ENCODE measurements around the gene KCNB1.
A peak's percentile ranks its signal among the peaks of the same experiment; 100 is the strongest.

Gene KCNB1

GRCh38 chr20:49384437-49385434, 97.7 kb downstream of the KCNB1 start:
- TF ChIP-seq POLR2A (IDR thresholded peaks at IDR 0.05; ENCODE audit: low read depth, low read length) (no peak), POU2F2 (IDR thresholded peaks at IDR 0.05; ENCODE audit: low read depth, low read length) (no peak), POLR2AphosphoS5 (IDR thresholded peaks at IDR 0.05; ENCODE audit: low read depth, low read length) (no peak), PAX5 (IDR thresholded peaks at IDR 0.05; ENCODE audit: insufficient read depth, low read length, severe bottlenecking) (no peak), TAF1 (IDR thresholded peaks at IDR 0.05; ENCODE audit: low read depth, low read length) (no peak), SPI1 (IDR thresholded peaks at IDR 0.05; ENCODE audit: low read depth, low read length) (no peak)
- peak; percentile 27 for DNase-seq (ENCODE audit: insufficient read length, low spot score)
- FAIRE-seq, result no peak

DNA sequence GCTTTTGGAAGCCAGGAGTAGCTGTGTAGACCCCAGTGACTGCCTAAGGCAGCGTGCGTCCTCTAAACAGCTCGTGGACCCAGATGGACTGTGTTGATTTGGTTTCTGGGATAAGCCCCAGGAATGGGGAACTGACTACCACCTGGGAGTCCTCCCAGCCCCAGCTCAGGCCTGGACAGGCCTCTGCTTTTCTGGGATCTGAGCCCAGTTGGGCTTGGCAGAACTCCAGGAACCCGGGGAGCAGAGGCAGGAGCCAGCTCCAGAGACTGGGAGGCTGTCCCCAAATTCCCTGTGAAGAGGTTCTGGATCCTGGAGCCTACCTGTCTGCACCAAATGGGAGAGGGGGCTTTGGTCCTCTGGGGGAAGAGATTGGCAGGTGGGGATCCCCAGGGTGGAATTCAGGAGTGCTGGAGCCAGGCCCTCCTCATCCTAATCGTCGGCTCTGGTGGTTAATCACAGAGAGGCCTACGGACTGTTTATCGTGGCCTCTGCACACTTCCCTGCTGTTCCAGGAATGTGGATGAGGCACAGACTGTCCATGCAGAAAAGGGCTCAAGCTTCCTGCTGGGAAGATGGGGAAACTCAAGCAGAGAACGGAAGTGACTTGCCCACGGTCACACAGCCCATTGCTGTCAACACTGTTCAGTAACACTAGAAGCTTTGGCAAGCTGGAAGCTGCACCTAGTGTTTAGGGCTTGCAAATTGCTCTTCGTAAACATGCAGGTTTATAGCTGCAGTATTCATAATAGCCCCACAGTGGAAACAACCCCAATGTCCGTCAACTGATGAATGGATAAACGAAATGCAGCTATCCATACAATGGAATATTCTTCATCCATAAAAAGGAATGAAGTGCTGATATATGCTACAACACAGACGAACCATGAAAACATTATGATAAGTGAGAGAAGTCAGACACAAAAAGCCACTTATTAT, 100.6 kb downstream of the KCNB1 start:
- no peak for TF ChIP-seq SPI1 (IDR thresholded peaks at IDR 0.05; ENCODE audit: low read depth, low read length)
- no peak for TF ChIP-seq TAF1 (IDR thresholded peaks at IDR 0.05; ENCODE audit: low read depth, low read length)
- no peak for TF ChIP-seq POU2F2 (IDR thresholded peaks at IDR 0.05; ENCODE audit: low read depth, low read length)
- TF ChIP-seq PAX5 (IDR thresholded peaks at IDR 0.05; ENCODE audit: insufficient read depth, low read length, severe bottlenecking), result no peak
- no peak for TF ChIP-seq POLR2A (IDR thresholded peaks at IDR 0.05; ENCODE audit: low read depth, low read length)
- no peak for TF ChIP-seq POLR2AphosphoS5 (IDR thresholded peaks at IDR 0.05; ENCODE audit: low read depth, low read length)
- DNase-seq (ENCODE audit: insufficient read length, low spot score) (no peak), FAIRE-seq (no peak)

- DNase-seq (ENCODE audit: insufficient read length, low spot score), result no peak
- FAIRE-seq, result no peak
- TF ChIP-seq PAX5 (IDR thresholded peaks at IDR 0.05; ENCODE audit: insufficient read depth, low read length, severe bottlenecking) (no peak), POU2F2 (IDR thresholded peaks at IDR 0.05; ENCODE audit: low read depth, low read length) (no peak), TAF1 (IDR thresholded peaks at IDR 0.05; ENCODE audit: low read depth, low read length) (no peak), POLR2AphosphoS5 (IDR thresholded peaks at IDR 0.05; ENCODE audit: low read depth, low read length) (no peak)
Observed at GRCh38 chr20:49380337-49380780, 102.1 kb downstream of the KCNB1 start.

DNA sequence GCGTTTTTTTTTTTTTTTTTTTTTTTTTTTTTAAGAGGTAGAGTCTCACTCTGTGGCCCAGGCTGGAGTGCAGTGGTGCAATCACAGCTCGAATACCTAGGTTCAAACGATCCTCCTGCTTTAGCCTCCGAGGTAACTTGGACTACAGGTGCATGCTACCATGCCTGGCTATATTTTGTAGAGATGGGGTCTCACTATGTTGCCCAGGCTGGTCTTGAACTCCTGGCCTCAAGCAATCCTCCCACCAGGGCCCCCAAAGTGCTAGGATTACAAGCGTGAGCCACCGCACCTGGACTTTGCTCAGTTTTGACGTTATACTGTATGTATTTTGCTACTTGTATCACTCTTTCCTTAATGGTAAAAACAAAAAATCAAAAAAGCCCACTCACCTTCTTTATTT, 103.1 kb downstream of the KCNB1 start:
- FAIRE-seq (no peak), DNase-seq (ENCODE audit: insufficient read length, low spot score) (no peak)
- TF ChIP-seq SPI1 (IDR thresholded peaks at IDR 0.05; ENCODE audit: low read depth, low read length) (no peak), POLR2AphosphoS5 (IDR thresholded peaks at IDR 0.05; ENCODE audit: low read depth, low read length) (no peak), TAF1 (IDR thresholded peaks at IDR 0.05; ENCODE audit: low read depth, low read length) (no peak), POLR2A (IDR thresholded peaks at IDR 0.05; ENCODE audit: low read depth, low read length) (no peak), POU2F2 (IDR thresholded peaks at IDR 0.05; ENCODE audit: low read depth, low read length) (no peak), PAX5 (IDR thresholded peaks at IDR 0.05; ENCODE audit: insufficient read depth, low read length, severe bottlenecking) (no peak)

DNA sequence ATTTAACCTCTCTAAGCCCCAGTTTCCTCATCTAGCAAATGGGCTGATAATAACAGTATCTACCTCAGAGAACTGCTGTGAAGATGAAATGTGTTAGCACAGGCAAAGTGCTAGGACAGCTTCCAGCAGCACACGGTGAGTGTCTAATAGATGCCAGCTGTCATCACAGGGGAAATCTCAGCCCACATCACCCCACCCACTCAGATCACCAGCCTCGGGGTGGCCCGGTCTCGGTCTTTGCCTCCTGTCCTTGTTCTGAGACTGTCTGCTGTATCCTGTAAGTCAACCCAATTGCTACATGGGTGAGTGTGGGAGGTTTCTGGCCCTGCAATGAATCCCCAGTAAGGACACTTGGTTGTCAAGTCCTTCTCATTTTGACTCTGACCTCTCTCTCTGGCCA, 105.1 kb downstream of the KCNB1 start:
- DNase-seq (ENCODE audit: insufficient read length, low spot score), result no peak
- no peak for TF ChIP-seq TAF1 (IDR thresholded peaks at IDR 0.05; ENCODE audit: low read depth, low read length)
- no peak for TF ChIP-seq SPI1 (IDR thresholded peaks at IDR 0.05; ENCODE audit: low read depth, low read length)
- TF ChIP-seq POLR2A (IDR thresholded peaks at IDR 0.05; ENCODE audit: low read depth, low read length), result no peak
- TF ChIP-seq POLR2AphosphoS5 (IDR thresholded peaks at IDR 0.05; ENCODE audit: low read depth, low read length), result no peak
- no peak for TF ChIP-seq PAX5 (IDR thresholded peaks at IDR 0.05; ENCODE audit: insufficient read depth, low read length, severe bottlenecking)
- TF ChIP-seq POU2F2 (IDR thresholded peaks at IDR 0.05; ENCODE audit: low read depth, low read length), result no peak
- no peak for FAIRE-seq

DNA sequence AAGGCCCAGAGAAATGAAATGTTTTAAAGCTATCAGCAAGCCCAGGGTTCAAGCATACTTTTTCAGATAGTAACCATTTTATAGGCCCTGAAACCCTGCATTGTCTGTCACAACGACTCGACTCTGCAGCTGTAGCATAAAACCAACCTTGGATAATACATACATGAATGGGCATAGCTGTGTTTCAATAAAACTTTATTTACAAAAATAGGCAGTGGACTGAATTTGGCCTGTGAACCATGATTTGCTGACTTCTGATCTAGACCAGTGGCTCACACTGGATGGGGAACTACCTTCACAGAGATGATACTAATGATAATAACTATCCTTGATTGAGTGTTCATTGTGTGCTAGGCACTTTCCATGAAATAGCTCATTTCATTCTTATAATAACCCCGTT, 107.3 kb downstream of the KCNB1 start:
- TF ChIP-seq POU2F2 (IDR thresholded peaks at IDR 0.05; ENCODE audit: low read depth, low read length), result no peak
- TF ChIP-seq PAX5 (IDR thresholded peaks at IDR 0.05; ENCODE audit: insufficient read depth, low read length, severe bottlenecking), result no peak
- TF ChIP-seq TAF1 (IDR thresholded peaks at IDR 0.05; ENCODE audit: low read depth, low read length), result no peak
- no peak for TF ChIP-seq SPI1 (IDR thresholded peaks at IDR 0.05; ENCODE audit: low read depth, low read length)
- no peak for TF ChIP-seq POLR2A (IDR thresholded peaks at IDR 0.05; ENCODE audit: low read depth, low read length)
- no peak for TF ChIP-seq POLR2AphosphoS5 (IDR thresholded peaks at IDR 0.05; ENCODE audit: low read depth, low read length)

GRCh38 chr20:49372095-49372734, 110.3 kb downstream of the KCNB1 start:
- FAIRE-seq, result no peak
- no peak for DNase-seq (ENCODE audit: insufficient read length, low spot score)
- TF ChIP-seq POLR2AphosphoS5 (IDR thresholded peaks at IDR 0.05; ENCODE audit: low read depth, low read length) (no peak), POU2F2 (IDR thresholded peaks at IDR 0.05; ENCODE audit: low read depth, low read length) (no peak), SPI1 (IDR thresholded peaks at IDR 0.05; ENCODE audit: low read depth, low read length) (no peak), TAF1 (IDR thresholded peaks at IDR 0.05; ENCODE audit: low read depth, low read length) (no peak), PAX5 (IDR thresholded peaks at IDR 0.05; ENCODE audit: insufficient read depth, low read length, severe bottlenecking) (no peak), POLR2A (IDR thresholded peaks at IDR 0.05; ENCODE audit: low read depth, low read length) (no peak)

More for the DNA sequence above, 107.3 kb downstream of the KCNB1 start:
- FAIRE-seq (no peak), DNase-seq (ENCODE audit: insufficient read length, low spot score) (no peak)

- FAIRE-seq, result no peak
- TF ChIP-seq TAF1 (IDR thresholded peaks at IDR 0.05; ENCODE audit: low read depth, low read length) (no peak), SPI1 (IDR thresholded peaks at IDR 0.05; ENCODE audit: low read depth, low read length) (no peak), POU2F2 (IDR thresholded peaks at IDR 0.05; ENCODE audit: low read depth, low read length) (no peak)
Observed at GRCh38 chr20:49368596-49368995, 113.9 kb downstream of the KCNB1 start.

More at GRCh38 chr20:49368596-49368995, 113.9 kb downstream of the KCNB1 start:
- no peak for DNase-seq (ENCODE audit: insufficient read length, low spot score)
